Measurements from ENCODE around the gene TNFRSF8. TPM values are rescaled to one million over a fixed set of nuclear protein-coding genes. Genes with fewer than 3 reads are reported as not detected.

Gene TNFRSF8
- total and polyA plus RNA-seq, 10 donors, result 1.3 to 7.6 (median 2.0) TPM

DNA sequence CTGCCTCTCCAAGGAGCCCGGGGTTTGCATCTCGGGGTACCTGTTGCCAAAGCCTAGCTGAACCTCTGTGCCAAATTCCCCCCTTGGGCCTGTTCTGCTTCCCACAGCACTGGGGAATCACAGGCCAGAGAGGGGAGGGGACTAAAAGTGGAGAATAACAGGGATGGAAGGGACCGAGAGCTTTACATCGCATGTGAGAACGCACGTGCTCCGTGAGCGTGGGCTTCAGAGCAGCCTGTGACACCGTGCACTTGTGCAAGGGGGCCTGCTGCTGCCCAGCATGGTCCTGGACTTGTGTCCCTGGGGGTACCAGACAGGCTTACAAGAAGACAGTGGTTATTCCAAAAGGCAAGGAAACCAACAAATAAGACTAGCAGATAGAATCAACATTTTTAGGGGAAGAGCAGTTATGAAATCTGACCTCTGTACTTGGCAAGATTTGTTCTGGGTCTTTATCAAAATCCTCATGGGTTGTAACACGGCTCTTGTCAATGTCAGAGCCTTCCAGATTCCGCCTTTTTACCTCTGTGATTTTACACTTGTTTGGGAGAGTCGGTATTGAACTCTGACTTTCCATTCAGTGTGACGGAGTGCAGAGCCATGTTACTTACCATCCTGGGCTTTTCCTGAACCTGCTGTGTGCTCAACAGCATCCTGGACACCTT lies 67.5 kb downstream of the TNFRSF8 start:
- H3K4me1 ChIP-seq, result peaks cover 13 to 80% (median 31%) of the 10 kb centered on the region in 6 donors
- no peaks in the 10 kb centered on the region for H3K27me3 ChIP-seq (replicated peaks in 1 of 7)
- TF ChIP-seq POLR2AphosphoS5 (IDR thresholded peaks at IDR 0.05), result no peak
- TF ChIP-seq, protein P1, sequence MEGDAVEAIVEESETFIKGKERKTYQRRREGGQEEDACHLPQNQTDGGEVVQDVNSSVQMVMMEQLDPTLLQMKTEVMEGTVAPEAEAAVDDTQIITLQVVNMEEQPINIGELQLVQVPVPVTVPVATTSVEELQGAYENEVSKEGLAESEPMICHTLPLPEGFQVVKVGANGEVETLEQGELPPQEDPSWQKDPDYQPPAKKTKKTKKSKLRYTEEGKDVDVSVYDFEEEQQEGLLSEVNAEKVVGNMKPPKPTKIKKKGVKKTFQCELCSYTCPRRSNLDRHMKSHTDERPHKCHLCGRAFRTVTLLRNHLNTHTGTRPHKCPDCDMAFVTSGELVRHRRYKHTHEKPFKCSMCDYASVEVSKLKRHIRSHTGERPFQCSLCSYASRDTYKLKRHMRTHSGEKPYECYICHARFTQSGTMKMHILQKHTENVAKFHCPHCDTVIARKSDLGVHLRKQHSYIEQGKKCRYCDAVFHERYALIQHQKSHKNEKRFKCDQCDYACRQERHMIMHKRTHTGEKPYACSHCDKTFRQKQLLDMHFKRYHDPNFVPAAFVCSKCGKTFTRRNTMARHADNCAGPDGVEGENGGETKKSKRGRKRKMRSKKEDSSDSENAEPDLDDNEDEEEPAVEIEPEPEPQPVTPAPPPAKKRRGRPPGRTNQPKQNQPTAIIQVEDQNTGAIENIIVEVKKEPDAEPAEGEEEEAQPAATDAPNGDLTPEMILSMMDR (IDR thresholded peaks at IDR 0.05 in 8 of 11, conservative IDR thresholded peaks at IDR 0.05 in 3 of 11), result no peak
- TF ChIP-seq POLR2A (IDR thresholded peaks at IDR 0.05), result no peak
- intact Hi-C loops (cut with DNase I; ENCODE audit: low total_unique reads), result no loop called here
- DNase-seq, result no peak
- H3K27ac ChIP-seq, result peak overlapping the region in 2 of 8 donors; percentile 8 to 85
- no peaks in the 10 kb centered on the region for H3K36me3 ChIP-seq
- no peak overlapping the region for H3K4me3 ChIP-seq
- no peaks in the 10 kb centered on the region for H3K9me3 ChIP-seq
- 82 to 89% (median 85%) methylated on average over 13 of the region's 13 CpGs for WGBS, 5 donors

DNA sequence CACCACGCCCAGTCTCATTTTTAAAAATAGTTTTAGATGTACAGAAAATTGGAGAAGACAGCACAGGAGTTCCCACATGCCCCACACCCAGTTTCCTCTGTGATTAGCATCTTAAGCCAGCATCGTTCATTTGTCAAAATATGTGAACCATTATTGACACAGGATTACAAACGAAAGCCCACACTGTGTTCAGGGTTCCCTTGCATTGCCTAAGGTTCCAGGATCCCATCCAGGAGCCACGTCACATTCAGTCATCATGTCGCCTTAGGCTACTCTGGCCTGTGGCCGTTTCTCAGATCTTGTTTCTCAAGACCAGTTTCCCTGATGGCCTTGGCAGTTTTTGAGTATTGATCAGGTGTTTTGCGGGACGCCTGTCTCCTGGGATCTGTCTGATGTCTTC lies 69.0 kb downstream of the TNFRSF8 start:
- no peak for TF ChIP-seq POLR2AphosphoS5 (IDR thresholded peaks at IDR 0.05)
- TF ChIP-seq, protein P1 (IDR thresholded peaks at IDR 0.05 in 8 of 11, conservative IDR thresholded peaks at IDR 0.05 in 3 of 11), result no peak
- TF ChIP-seq POLR2A (IDR thresholded peaks at IDR 0.05), result no peak
- Histone ChIP-seq H3K4me1 (peaks cover 6 to 69% (median 20%) of the 10 kb centered on the region in 6 donors), H3K9me3 (no peaks in the 10 kb centered on the region), H3K36me3 (no peaks in the 10 kb centered on the region), H3K27ac (peak overlapping the region in 6 of 8 donors; percentile 45 to 85 (median 76)), H3K27me3 (replicated peaks in 1 of 7) (no peaks in the 10 kb centered on the region), H3K4me3 (no peak overlapping the region)
- peak; percentile 36 for DNase-seq
- intact Hi-C loops (cut with DNase I; ENCODE audit: low total_unique reads), result no loop called here
- 74 to 87% (median 81%) methylated on average over 8 of the region's 8 CpGs for WGBS, 5 donors

DNA sequence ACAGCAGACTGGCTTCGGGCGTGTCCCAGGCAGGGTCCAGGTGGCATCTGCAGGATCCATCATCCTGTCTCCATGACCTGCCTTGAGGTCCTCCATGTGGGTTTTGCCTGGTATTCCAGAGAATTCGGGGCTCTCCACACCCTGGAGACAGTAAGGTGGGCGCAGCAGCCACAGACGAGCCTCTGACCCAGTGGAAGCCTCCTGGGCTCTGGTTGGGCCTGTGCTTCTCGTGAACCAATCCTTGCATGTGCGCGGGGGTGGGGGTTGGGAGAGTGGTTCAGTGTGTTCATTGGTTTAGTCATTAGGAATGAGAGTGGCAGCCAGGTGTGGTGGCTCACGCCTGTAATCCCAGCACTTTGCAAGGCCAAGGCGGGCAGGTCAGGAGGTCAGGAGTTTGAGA lies 71.6 kb downstream of the TNFRSF8 start:
- intact Hi-C loops (cut with DNase I; ENCODE audit: low total_unique reads), result no loop called here
- Histone ChIP-seq H3K27ac (peak overlapping the region in 2 of 8 donors; percentile 82 to 85), H3K27me3 (replicated peaks in 1 of 7) (no peaks in the 10 kb centered on the region), H3K36me3 (no peaks in the 10 kb centered on the region), H3K4me1 (peaks cover 6 to 61% (median 18%) of the 10 kb centered on the region in 6 donors), H3K4me3 (no peak overlapping the region), H3K9me3 (no peaks in the 10 kb centered on the region)
- DNase-seq, result peak; percentile 55
- WGBS, 5 donors, result 89 to 97% (median 96%) methylated on average over 10 of the region's 10 CpGs
- TF ChIP-seq POLR2A (IDR thresholded peaks at IDR 0.05) (no peak), POLR2AphosphoS5 (IDR thresholded peaks at IDR 0.05) (no peak)
- TF ChIP-seq, protein P1 (IDR thresholded peaks at IDR 0.05 in 8 of 11, conservative IDR thresholded peaks at IDR 0.05 in 3 of 11), result no peak

DNA sequence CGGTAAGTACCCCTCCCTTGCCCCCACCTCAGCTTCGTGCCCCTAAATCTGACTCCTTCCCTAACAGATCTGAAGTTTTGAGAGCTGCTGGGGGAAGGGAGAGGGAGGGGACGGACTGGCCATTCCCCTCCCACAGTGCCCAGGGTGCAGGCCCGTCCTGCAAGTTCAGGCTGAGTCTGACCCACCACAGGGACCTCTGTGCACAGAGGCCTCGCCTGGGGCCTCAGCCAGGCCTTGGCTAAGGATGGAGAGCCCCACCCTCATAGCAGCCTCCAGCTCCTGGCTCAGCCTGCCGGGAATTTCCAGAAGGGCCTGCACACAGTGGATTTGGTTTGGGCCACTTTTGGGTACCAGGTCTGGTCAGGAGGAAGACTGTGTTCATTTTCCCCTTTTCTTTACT lies 72.5 kb downstream of the TNFRSF8 start:
- no peaks in the 10 kb centered on the region for H3K9me3 ChIP-seq
- peak overlapping the region in 3 of 8 donors; percentile 2 to 45 (median 38) for H3K27ac ChIP-seq
- DNase-seq, result peak; percentile 75
- intact Hi-C loops (cut with DNase I; ENCODE audit: low total_unique reads), result no loop called here
- H3K27me3 ChIP-seq (replicated peaks in 1 of 7), result no peaks in the 10 kb centered on the region
- no peaks in the 10 kb centered on the region for H3K36me3 ChIP-seq
- TF ChIP-seq POLR2A (IDR thresholded peaks at IDR 0.05), result no peak
- no peak for TF ChIP-seq POLR2AphosphoS5 (IDR thresholded peaks at IDR 0.05)
- TF ChIP-seq, protein P1 (IDR thresholded peaks at IDR 0.05 in 8 of 11, conservative IDR thresholded peaks at IDR 0.05 in 3 of 11), result no peak
- no peak overlapping the region for H3K4me3 ChIP-seq
- peaks cover 6 to 64% (median 18%) of the 10 kb centered on the region in 6 donors for H3K4me1 ChIP-seq
- 55 to 88% (median 71%) methylated on average over 5 to 6 of the region's 6 CpGs for WGBS, 5 donors

All from spleen (tissue), 11 donors.